Stomach (tissue), 4 donors: ENCODE data around the gene POLE.

Experiments used
- POLR2A ChIP-seq, 4 donors: fragments of 450-650 bp; IDR thresholded peaks; one replicate each; pipeline ENCODE4 v1.6.1; 2016; ENCODE audit warnings: antibody characterized with exemption in 4 of 4, control low read depth in 2 of 4, mild to moderate bottlenecking in 1 of 4, moderate library complexity in 1 of 4
- POLR2AphosphoS5 ChIP-seq, 3 donors: sonication (generic); formaldehyde crosslinking; IDR thresholded peaks; one replicate each; pipeline ENCODE4 v1.6.1; 2016; ENCODE audit warnings: antibody characterized with exemption in 3 of 3
- TF ChIP-seq, protein P1 (sequence below), 7 experiments: fragments of 450-650 bp in 4 of 7; fragments of 200-600 bp in 3 of 7; sonication (generic) in 3 of 7; IDR thresholded peaks; one replicate each; pipeline ENCODE4 v1.5.1; 2016 to 2019; ENCODE audit warnings: antibody characterized with exemption in 7 of 7, control low read depth in 2 of 7, mild to moderate bottlenecking in 1 of 7

- TF ChIP-seq, protein P1, sequence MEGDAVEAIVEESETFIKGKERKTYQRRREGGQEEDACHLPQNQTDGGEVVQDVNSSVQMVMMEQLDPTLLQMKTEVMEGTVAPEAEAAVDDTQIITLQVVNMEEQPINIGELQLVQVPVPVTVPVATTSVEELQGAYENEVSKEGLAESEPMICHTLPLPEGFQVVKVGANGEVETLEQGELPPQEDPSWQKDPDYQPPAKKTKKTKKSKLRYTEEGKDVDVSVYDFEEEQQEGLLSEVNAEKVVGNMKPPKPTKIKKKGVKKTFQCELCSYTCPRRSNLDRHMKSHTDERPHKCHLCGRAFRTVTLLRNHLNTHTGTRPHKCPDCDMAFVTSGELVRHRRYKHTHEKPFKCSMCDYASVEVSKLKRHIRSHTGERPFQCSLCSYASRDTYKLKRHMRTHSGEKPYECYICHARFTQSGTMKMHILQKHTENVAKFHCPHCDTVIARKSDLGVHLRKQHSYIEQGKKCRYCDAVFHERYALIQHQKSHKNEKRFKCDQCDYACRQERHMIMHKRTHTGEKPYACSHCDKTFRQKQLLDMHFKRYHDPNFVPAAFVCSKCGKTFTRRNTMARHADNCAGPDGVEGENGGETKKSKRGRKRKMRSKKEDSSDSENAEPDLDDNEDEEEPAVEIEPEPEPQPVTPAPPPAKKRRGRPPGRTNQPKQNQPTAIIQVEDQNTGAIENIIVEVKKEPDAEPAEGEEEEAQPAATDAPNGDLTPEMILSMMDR (IDR thresholded peaks at IDR 0.05) = no peak
- no peak for TF ChIP-seq POLR2A (IDR thresholded peaks at IDR 0.05)
- no peak for TF ChIP-seq POLR2AphosphoS5 (IDR thresholded peaks at IDR 0.05)
Observed at GRCh38 chr12:132591107-132591935, 95.8 kb downstream of the POLE start.
